HG03196 (cell line): ENCODE measurements around the gene SYK.
"Not testable (repeated sequence)": the region's sequence is repeated elsewhere in the genome, so short reads cannot be mapped to it uniquely, and the experiment has no call there.

Experiments used
- ATAC-seq: cut with Tn5 transposase; IDR thresholded peaks from one replicate; pipeline ENCODE4 v1.9.1; 2021; ENCODE audit not compliant: unreplicated experiment

The SYK gene

DNA sequence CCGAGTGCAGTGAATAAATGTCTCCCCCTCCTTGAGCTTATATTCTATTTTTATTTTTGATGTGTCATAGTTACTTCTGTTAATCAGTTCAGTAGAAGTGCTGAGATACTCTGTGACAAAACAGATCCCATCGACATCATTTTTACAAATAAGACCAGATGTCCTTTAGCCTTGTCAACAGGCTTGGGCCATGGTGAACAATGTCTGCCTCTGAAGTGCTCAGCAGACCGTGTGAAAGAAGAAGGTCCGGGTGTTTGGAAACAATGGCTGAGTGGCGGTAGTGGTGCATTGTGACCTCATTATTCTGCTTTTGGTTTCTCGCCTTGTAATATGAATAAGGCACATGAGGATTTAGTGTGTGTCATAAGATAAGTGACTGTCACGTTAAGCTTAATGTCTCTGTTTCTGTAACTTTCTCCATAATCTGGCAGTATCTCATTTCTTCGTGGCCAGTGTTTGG lies 71.2 kb downstream of the SYK start:
- no peak for ATAC-seq

DNA sequence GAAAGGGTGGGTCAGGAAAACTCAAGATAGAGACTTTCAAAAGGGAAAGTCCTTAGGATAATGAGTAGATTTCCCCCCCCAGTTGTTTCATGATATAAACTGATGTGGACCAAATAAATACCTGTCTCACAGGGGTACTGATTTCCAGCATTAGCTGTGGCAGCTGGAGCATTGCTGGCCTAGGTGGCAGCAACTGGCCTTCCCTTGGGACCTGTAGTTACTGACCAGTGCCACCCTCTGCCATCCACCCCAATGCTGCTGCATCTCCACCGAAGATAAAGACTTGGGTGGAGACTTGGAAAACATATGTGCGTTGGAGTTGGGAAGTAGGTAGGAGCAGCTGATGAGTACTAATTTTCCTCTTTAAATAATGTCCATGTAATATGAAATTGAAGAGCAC lies 71.8 kb downstream of the SYK start:
- no peak for ATAC-seq

DNA sequence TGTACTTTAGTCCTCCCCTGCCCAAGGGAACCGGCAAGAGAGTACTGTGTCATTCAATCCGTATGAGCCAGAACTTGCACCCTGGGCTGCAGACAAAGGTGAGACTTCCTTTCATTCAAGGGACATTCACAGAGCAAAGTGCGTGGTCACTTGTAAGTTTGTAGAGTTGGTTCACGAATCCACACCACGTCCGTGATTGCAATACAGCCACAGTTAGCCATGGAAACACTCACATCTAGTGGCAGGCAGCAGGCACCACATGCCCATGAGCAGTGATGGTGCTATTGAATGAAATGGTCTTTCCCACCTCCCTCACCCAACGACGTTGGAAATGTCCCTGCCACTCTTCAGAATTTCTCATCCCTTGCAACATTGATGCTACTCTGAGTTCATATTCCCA lies 72.6 kb downstream of the SYK start:
- no peak for ATAC-seq

DNA sequence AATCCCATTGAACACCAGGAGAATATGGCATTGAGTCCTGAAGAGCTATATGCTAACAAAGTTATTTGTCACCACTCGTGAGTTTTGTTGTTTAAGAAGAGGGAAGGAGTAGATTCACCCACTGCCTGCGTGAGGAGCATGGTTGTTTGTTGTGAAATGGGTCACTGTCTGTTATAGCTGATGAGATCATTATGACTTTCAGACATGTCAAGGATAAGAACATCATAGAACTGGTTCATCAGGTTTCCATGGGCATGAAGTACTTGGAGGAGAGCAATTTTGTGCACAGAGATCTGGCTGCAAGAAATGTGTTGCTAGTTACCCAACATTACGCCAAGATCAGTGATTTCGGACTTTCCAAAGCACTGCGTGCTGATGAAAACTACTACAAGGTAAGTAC lies 76.9 kb downstream of the SYK start:
- no peak for ATAC-seq

DNA sequence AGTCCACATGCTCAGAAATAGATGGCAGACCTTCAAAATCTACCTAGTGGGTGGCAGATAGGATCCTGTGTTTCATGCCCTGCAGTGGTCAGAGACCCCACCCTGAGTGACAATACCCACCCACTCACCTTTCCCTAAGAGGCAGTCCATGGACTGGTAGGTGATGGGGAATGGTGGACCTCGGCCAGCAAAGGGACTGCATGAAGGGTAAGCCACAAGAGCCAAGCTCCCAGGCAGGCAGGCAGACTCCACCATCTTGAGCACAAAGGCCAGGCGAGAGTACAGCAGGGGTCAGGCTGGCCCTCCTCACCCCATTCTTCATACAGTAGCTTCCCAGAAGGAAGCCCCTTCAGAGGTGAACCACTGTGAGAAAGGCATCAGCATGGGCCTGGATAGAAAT lies 78.4 kb downstream of the SYK start:
- ATAC-seq = no peak

DNA sequence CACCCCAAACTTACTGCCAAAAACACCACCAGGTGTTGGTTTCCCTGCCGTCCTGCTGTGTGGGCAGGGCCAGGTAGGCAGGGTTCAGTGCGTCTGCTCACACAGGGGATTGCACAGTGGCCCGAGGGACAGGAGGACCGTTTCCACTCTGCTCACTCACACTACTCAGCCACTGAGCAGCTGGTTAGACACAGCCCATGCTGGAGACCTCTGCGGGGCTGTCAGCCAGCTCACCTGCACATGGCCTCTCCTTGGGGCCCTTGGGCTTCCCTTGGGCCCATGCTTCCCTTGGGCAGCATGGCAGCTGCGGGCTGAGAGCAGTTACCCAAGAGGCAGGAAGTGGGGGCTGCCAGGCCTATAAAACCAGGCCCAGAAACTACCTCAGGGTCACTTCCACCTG lies 79.0 kb downstream of the SYK start:
- no peak for ATAC-seq

DNA sequence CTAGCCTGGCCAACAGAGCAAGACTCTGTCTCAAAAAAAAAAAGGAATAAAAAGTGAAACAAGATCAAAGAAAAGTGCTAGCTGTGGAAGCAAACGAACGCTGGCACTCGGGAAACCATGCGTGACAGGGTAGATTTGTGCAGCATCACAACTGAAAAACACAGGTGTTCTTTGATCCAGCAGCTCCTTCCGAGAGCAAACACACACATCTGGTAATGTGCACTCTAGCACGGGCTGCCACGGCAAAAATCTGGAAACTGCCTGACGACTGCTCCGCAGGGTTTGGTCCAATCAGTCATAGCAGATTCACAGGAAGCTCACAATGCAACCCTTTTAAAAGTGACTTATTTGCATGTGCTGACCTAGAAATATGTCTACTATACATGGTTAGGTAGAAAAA lies 80.0 kb downstream of the SYK start:
- peak; percentile 42 for ATAC-seq

DNA sequence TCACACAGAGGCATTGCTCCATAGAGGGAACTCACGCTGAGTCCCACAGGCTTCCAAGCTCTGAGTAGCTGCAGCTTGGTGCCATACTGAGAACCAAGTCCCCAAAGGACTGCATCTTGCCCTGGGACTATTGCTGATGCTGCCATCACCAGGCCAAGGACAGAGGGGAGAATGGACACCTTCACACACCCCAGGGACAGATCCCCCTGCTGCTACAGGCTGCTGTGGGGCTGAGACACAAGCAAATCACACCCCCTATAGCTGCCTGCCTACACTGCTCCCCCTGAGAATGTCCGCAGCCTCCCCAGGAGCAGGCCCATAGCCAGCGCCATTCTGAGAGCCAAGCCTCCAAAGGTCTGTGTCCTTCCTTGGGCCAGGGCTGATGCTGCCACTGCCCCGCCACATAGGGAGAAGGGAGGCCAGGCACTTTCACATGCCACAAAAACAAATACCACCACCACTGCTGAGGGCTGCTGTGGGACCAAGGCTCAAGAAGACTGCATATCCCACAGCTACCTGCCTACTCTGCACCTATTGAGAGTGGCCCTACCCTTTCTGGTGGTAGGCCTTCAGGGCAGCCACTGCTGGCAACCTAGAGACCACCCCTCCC lies 81.5 kb downstream of the SYK start:
- ATAC-seq = no peak

DNA sequence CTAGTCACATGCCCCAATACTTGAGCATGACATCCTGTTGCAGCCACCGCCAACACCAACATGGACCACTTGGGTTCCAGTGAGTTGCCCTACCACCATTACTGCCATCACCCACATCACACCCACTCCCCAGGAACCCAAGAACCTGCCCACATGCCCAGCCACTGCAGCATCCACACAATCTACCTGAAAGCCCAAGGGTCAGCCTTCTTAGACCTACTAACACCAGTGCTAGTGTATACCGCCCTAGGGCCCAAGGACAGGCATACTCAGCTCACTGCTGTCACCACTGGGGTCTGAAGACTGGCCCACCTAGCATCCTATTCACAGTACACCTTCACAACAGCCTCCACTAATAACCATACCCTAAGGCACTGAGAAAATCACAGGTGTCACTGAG lies 82.0 kb downstream of the SYK start:
- ATAC-seq = no peak

DNA sequence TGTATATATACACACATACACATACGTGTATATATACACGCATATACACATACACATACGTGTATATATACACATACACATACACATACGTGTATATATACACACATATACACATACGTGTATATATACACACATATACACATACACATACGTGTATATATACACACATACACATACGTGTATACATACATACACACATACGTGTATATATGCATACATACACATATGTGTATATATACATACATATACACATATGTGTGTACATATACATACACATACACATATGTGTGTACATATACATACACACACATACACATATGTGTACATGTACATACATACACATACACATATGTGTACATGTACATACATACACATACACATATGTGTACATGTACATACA lies 82.6 kb downstream of the SYK start:
- no peak for ATAC-seq

DNA sequence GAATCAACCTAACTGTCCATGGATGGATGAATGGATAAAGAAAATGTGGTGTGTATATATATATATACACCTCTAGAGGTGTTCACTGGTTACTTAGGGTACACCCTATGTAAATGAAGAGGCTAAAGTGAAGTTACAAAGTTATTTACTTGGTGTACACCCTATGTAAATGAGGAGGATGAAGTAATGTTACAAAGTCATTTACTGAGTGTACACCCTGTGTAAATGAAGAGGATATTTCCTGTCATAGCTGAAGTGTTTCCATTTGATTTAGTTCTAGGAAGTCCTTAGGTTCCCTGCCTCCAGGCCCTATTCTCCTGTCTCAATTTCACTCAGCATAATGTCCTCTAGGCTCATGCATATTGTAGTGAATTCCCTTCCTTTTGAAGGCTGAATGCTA lies 85.2 kb downstream of the SYK start:
- ATAC-seq = not testable (repeated sequence)

DNA sequence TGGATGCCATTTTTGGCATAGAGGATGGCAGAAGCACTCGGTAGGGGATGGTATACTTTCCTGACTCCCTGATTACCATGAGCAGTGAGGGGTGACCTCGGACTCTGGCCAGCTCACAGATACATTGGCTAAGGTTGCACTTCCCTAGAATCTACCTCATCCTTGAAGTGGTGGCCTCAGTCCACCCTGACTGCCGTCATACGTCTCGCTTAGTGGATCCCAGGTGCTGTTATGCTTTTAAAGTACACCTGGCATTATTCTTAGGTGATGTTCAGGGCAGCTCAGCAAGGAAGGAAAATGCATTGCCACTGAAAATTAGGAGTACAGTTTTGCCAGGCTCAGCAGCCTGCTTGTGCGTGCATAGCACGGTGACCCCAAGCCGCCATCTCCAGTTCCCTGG lies 87.3 kb downstream of the SYK start:
- ATAC-seq = no peak

DNA sequence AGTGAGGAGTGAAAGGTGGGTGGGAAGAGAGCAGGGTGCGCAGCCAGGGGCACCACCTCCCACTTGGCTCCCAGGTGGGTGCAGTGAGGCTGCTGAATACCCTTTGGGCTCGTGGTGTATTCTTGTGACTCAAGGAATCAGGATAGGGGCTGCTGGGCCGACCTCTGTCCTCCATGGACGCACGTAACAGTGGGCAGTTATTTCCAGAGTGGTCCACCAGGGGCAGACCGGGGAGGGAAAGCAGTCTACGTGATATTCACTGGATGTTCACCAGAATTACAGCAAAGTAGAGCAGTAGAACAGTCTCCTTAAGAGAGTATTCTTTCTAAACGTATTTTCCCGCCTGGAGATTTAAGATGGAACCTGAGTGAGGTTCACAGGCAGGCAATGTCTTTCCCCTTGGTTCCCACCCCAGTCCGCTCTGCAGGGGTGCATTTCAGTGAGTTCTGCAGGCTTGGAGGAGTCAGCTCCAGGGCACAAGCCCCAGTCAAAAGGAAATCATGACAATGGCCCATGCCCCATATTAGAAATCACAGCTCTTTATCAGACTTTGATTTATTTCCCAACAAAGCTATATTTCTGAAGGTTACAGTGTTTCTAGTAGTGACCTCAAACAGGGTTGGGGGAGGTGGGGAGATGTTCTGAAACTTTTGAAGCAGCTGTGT lies 88.7 kb downstream of the SYK start:
- ATAC-seq = no peak

DNA sequence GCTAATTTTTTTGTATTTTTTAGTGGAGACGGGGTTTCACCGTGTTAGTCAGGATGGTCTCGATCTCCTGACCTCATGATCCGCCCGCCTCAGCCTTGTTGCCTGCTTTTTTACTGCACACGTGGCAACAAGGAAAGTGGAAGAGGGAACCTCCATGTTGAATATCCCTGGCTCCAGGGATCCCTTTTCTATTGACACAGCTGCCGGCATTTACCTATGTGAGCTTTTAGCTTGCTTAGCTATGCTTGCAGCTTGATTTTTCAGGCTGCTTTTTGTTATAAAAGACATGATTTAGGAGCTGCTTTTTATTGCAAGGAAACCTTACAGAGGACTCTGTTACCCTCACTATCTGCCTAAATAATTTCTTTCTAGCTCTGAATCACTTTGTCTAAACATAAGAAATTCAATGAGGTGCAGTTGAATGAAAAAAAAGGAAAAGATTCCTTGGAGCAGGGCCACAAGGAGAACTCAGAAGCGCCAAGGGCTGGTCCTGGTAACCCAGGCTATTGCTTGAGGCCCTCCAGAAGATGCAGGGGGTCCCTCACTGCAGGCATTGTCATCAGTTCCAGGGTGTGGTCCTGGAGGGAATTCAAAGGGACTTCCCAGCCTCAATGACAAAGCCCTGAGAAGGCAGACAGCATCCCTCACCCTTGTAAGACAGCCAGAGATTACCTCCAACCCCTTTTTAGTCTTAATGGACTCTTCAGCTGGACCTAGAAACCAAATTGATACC lies 89.9 kb downstream of the SYK start:
- no peak for ATAC-seq

DNA sequence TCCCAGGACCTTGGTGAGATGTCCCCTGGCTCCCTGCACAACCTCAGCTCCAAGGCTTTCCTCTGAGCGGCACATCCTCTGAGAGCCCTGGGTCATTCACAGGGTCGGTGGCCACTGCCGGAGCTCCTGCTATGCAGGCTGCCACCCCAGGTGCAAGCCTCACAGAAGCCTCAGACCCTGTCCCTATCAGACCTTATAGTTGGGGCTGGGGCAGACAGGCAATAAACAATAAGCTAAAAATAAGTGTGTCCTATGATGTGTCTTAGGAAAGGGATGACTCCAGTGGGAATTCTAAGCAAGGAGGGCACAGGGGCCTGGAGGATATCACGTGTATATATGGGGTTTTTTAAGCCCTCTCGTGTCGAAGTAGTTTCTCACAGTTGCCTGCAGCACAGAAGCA lies 91.3 kb downstream of the SYK start:
- ATAC-seq = no peak

DNA sequence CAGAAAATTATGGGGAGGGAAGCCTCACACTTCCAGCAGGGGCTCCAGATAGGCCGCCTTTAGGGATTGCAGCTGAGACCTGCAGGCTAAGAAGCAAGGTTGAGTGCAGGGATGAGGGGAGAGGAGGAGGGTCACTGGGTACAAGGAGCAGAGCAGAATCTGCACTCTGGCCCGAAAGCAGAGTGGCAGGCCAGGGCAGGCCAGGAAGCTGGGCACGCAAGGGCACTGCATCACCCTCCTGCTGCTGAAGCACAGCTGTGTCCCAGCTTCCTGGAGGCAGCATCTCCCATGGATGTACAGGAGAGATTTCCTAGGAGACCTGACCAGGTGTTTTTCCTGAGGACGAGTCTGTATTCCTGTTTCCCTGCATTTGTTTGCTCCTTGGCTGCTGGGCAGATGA lies 92.1 kb downstream of the SYK start:
- no peak for ATAC-seq

DNA sequence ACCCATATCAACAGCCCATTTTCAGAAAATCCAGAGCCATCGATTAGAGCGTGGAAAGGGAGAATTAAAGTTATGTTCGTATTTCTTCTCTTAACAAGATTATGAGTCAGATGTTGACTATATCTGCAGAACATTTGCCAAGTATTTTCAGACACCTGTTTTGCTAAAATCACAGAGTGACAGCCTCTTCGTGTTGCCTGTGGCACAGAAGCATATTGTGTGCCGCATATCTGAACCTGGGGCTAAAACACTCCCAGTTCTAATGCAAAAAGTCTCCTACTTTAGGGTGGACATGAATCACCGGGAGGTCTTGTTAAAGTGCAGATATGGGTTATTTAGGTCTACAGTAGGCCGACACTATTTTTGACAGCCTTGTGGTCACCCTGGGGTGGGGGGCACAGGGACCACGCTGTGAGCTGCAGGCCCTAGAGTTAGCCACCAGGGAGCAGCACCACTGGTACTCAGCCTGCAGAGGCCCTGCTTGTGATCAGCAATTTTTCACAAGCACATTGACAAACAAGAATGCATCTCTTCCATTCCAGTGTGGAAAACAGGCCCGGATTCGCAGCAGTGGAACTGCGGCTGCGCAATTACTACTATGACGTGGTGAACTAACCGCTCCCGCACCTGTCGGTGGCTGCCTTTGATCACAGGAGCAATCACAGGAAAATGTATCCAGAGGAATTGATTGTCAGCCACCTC lies 93.5 kb downstream of the SYK start:
- no peak for ATAC-seq

DNA sequence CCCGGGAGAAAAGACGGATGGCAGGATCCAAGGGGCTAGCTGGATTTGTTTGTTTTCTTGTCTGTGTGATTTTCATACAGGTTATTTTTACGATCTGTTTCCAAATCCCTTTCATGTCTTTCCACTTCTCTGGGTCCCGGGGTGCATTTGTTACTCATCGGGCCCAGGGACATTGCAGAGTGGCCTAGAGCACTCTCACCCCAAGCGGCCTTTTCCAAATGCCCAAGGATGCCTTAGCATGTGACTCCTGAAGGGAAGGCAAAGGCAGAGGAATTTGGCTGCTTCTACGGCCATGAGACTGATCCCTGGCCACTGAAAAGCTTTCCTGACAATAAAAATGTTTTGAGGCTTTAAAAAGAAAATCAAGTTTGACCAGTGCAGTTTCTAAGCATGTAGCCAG lies 94.2 kb downstream of the SYK start:
- ATAC-seq = no peak

DNA sequence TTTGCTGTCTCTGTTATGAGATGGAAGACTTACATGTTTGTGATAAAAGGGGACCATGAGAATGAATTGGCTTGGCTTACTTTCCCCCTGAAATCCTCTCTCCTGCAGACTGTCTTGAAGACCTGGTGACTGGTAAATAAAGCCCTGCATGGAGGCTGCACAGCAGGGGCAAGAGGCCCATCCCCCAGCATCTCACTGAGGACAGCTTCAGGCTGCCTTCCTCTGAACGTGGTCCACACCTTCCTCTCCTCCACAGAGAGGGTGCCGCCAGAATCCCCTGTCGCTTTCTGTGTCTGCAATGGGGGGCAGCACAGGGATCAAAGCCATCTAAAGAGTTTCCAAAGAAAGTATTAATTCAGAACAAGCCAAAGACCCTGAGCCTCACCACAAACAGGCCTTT lies 94.6 kb downstream of the SYK start:
- ATAC-seq = no peak

DNA sequence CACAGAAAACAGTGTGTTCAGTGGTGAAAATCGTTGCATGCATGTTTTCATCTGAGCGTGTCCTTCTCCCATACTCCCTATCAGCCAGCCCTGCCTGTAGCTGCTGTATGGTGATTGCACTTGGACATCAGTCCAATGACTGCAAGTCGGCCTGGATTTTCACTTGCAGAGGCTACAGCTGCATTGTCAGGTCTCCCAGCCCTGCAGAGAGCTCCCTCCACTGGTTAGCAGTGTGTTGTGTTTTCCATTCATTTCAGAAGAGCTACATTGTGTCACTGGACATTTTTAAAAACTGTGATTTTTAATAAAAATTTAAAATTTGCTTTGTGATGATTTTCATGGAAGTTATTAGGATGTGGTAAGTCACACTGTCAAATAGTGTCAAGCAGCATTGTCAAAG lies 96.6 kb downstream of the SYK start:
- no peak for ATAC-seq

DNA sequence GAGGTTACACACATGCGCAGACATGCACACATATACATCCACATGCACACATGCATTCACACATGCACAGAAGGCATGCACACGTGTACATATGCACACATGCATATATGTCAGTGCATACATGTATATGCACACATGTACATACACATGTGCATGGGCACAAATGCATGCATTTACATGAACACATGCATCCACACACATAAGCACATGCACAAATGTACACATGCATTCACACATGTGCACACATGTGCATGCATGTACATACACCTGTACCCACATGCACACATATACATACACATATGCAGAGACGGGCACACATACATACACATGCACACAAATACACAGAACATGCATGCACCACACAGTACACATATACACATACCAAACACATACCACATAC lies 97.7 kb downstream of the SYK start:
- ATAC-seq = no peak

DNA sequence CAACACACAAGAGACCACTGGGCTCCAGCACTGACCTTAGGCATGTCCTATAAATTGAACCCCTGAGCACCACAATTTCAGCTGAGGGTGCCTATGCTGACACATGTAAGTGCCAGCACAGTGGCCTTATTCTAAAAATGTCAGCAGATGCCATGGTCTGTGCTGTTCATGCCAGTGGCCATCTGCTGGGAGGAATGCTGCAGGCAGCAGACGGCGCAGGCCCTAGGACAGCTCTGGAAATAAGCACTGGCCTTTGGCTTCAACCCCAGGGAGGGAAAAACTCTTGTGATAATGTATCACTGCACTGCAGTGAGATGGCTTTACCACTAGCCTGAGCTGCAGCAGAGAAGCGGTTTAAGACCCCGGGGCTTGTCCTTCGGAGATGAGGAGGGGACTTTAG lies 98.5 kb downstream of the SYK start:
- no peak for ATAC-seq
